Vagina (tissue), 2 donors: ENCODE measurements around the gene A4GALT.

Experiments
- POLR2A ChIP-seq, 2 donors: fragments of 450-650 bp; IDR thresholded peaks; one replicate each; pipeline ENCODE4 v1.6.1; 2017; ENCODE audit warnings: antibody characterized with exemption in 2 of 2, mild to moderate bottlenecking in 2 of 2, moderate library complexity in 2 of 2
- POLR2AphosphoS5 ChIP-seq, 2 donors: sonication (generic); formaldehyde crosslinking; IDR thresholded peaks; one replicate each; pipeline ENCODE4 v1.9.0; 2017; ENCODE audit warnings: antibody characterized with exemption in 2 of 2, mild to moderate bottlenecking in 2 of 2, low read depth in 1 of 2; ENCODE audit not compliant: insufficient read depth in 1 of 2
- TF ChIP-seq, protein P1 (sequence below), 3 experiments: fragments of 450-650 bp in 2 of 3; fragments of 200-600 bp in 1 of 3; sonication (generic) in 1 of 3; IDR thresholded peaks; one replicate each; pipeline ENCODE4 v1.5.1; 2017 to 2019; ENCODE audit warnings: antibody characterized with exemption in 3 of 3, mild to moderate bottlenecking in 2 of 3, moderate library complexity in 2 of 3

DNA sequence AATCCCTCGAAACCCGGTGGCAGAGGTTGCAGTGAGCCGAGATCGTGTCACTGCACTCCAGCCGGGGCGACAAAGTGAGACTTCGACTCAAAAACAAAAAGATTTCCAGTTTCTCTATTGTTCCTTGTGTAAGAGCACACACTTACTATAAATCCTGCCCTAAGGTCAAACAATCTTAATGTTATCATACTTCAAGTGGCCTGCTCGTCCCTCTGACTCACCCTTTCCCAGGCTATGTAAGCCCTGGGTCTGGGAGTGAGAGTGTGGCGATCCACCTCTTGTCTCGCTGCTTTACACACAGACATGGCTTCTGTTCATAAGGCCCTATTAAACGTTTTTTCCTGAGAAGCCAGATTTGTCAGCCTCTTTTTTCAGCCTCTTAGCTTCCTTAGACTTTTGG, 24.4 kb upstream of the A4GALT start:
- TF ChIP-seq, protein P1, sequence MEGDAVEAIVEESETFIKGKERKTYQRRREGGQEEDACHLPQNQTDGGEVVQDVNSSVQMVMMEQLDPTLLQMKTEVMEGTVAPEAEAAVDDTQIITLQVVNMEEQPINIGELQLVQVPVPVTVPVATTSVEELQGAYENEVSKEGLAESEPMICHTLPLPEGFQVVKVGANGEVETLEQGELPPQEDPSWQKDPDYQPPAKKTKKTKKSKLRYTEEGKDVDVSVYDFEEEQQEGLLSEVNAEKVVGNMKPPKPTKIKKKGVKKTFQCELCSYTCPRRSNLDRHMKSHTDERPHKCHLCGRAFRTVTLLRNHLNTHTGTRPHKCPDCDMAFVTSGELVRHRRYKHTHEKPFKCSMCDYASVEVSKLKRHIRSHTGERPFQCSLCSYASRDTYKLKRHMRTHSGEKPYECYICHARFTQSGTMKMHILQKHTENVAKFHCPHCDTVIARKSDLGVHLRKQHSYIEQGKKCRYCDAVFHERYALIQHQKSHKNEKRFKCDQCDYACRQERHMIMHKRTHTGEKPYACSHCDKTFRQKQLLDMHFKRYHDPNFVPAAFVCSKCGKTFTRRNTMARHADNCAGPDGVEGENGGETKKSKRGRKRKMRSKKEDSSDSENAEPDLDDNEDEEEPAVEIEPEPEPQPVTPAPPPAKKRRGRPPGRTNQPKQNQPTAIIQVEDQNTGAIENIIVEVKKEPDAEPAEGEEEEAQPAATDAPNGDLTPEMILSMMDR (IDR thresholded peaks at IDR 0.05), result no peak
- TF ChIP-seq POLR2A (IDR thresholded peaks at IDR 0.05), result no peak
- no peak for TF ChIP-seq POLR2AphosphoS5 (IDR thresholded peaks at IDR 0.05; ENCODE audit: insufficient read depth in 1 of 2, low read depth in 1 of 2)
